Lung (tissue), 12 donors: Measurements from ENCODE around the gene PRSS8. TPM values are rescaled to one million over a fixed set of nuclear protein-coding genes. Genes with fewer than 3 reads are reported as not detected.
A peak's percentile ranks its signal among the peaks of the same experiment; 100 is the strongest.

Source experiments
- ATAC-seq: fragments of 200-7000 bp; cut with Tn5 transposase; one replicate; pipeline ENCODE4 v1.9.1; 2020; ENCODE audit warnings: moderate number of reproducible peaks; ENCODE audit not compliant: insufficient read depth, low FRiP score
- DNase-seq, 3 donors: peaks; one replicate each; pipeline ENCODE4 v3.0.0-alpha.2; 2013 to 2017
- H3K27ac ChIP-seq, 2 donors: one replicate each; pipeline ENCODE4 v1.5.1; 2013; ENCODE audit warnings: mild to moderate bottlenecking in 2 of 2, moderate library complexity in 2 of 2, control low read depth in 1 of 2, inconsistent platforms in 1 of 2, low read depth in 1 of 2, low read length in 1 of 2
- H3K27me3 ChIP-seq, 3 donors: one replicate each; pipeline ENCODE4 v1.5.1; 2013; ENCODE audit warnings: low read length in 2 of 3; ENCODE audit not compliant: control insufficient read depth in 3 of 3, insufficient read depth in 3 of 3
- H3K36me3 ChIP-seq, 4 donors: one replicate each; pipeline ENCODE4 v1.5.1; 2013; ENCODE audit warnings: low read length in 4 of 4, mild to moderate bottlenecking in 1 of 4, moderate library complexity in 1 of 4; ENCODE audit not compliant: control insufficient read depth in 4 of 4, insufficient read depth in 4 of 4
- H3K4me1 ChIP-seq, 5 donors: one replicate each; pipeline ENCODE4 v1.5.1; 2013; ENCODE audit warnings: low read length in 5 of 5, mild to moderate bottlenecking in 2 of 5, moderate library complexity in 1 of 5; ENCODE audit not compliant: control insufficient read depth in 5 of 5, insufficient read depth in 5 of 5
- H3K4me3 ChIP-seq: one replicate; pipeline ENCODE4 v1.5.1; 2013; ENCODE audit warnings: mild to moderate bottlenecking, control low read depth, moderate library complexity
- H3K9ac ChIP-seq, 2 donors: one replicate each; pipeline ENCODE4 v1.5.1; 2013; ENCODE audit warnings: low read length in 2 of 2, control low read depth in 1 of 2; ENCODE audit not compliant: insufficient read depth in 1 of 2
- H3K9me3 ChIP-seq, 4 donors: one replicate each; pipeline ENCODE4 v1.5.1; 2013; ENCODE audit warnings: low read length in 3 of 4, mild to moderate bottlenecking in 1 of 4, moderate library complexity in 1 of 4; ENCODE audit not compliant: control insufficient read depth in 4 of 4, insufficient read depth in 3 of 4
- CTCF ChIP-seq: IDR thresholded peaks from 2 replicates; pipeline ENCODE4 v1.5.1; 2012; ENCODE audit warnings: mild to moderate bottlenecking; ENCODE audit errors: control extremely low read depth, extremely low read depth
- WGBS, 2 donors: extraction: QIAGEN DNeasy Blood & Tissue Kit; methylation state at CpG; one replicate each; pipeline ENCODE4 v1.1.7; 2013; 5-methylcytosine and 5-hydroxymethylcytosine counted together
- polyA plus RNA-seq, 2 donors: library from polyadenylated mRNA; stranded (reverse); fragments of 200-250 nt; gene quantifications; one replicate each; pipeline ENCODE4 v1.2.1, GENCODE V29; 2013
- total RNA-seq, 2 donors: library from RNA; depleted of rRNA in 1 of 2; stranded (reverse); fragments of >200 nt in 1 of 2; gene quantifications; one replicate each; pipeline ENCODE4 v1.2.1, GENCODE V29; 2014 to 2021
- donor health status: control.
- donor health status: control.
- donor health status: Bipolar disorder and iron deficiency.
- donor health status: healthy.
- donor health status: DM: yes; HTN: yes; CAD: no.

PRSS8 gene
- total and polyA plus RNA-seq, 4 donors: 83.2 to 127 (median 89.8) TPM

- H3K36me3 ChIP-seq: peaks cover 19 to 29% (median 20%) of the 10 kb centered on the region in 4 donors
- no peaks in the 10 kb centered on the region for H3K9me3 ChIP-seq
- H3K4me1 ChIP-seq: peaks cover 2 to 10% (median 7%) of the 10 kb centered on the region in 5 donors
- whole genome bisulfite sequencing, 2 donors: 51 to 58% methylated on average over 9 of the region's 9 CpGs
- no peak for DNase-seq
- peak overlapping the region; percentile 24 for H3K4me3 ChIP-seq
- peak overlapping the region; percentile 58 to 91 for H3K9ac ChIP-seq
- no peaks in the 10 kb centered on the region for H3K27me3 ChIP-seq
- ATAC-seq: peak; percentile 21
- no peak for TF ChIP-seq CTCF
- peak overlapping the region; percentile 98 to 99 for H3K27ac ChIP-seq
Measured at GRCh38 chr16:31118223-31119155, 17.0 kb downstream of the PRSS8 start.

- 0% methylated on average over 62 to 67 of the region's 68 CpGs for WGBS, 2 donors
- peak within 1 kb of the TSS; percentile 98 to 99 for H3K27ac ChIP-seq
- DNase-seq (peak; percentile 99), ATAC-seq (peak; percentile 98)
- no peak for TF ChIP-seq CTCF
- H3K27me3 ChIP-seq: no peaks in the 10 kb centered on the region
- peak within 1 kb of the TSS; percentile 59 for H3K4me3 ChIP-seq
- H3K9ac ChIP-seq: peak within 1 kb of the TSS; percentile 58 to 91
- H3K4me1 ChIP-seq: peaks cover 2 to 10% (median 7%) of the 10 kb centered on the region in 5 donors
- H3K36me3 ChIP-seq: peaks cover 18 to 29% (median 22%) of the 10 kb centered on the region in 4 donors
- no peaks in the 10 kb centered on the region for H3K9me3 ChIP-seq
Measured at GRCh38 chr16:31117384-31118222, 17.9 kb downstream of the PRSS8 start, which contains the start of gene KAT8. Gene KAT8 (plus strand): TSS chr16:31117664. CDS start chr16:31117682, 18 bp downstream.

- no peaks in the 10 kb centered on the region for H3K9me3 ChIP-seq
- no peak for DNase-seq
- peaks cover 2 to 12% (median 8%) of the 10 kb centered on the region in 5 donors for H3K4me1 ChIP-seq
- H3K27me3 ChIP-seq: no peaks in the 10 kb centered on the region
- no peak for ATAC-seq
- H3K27ac ChIP-seq: no peak overlapping the region
- WGBS, 2 donors: 81 to 83% methylated on average over 8 of the region's 8 CpGs
- H3K36me3 ChIP-seq: peaks cover 0 to 28% (median 11%) of the 10 kb centered on the region in 4 donors
- H3K4me3 ChIP-seq: no peak overlapping the region
- TF ChIP-seq CTCF: no peak
- H3K9ac ChIP-seq: no peak overlapping the region
Measured at GRCh38 chr16:31114468-31114867, 21.1 kb downstream of the PRSS8 start.
